Keratinocyte (primary cell): Measurements from ENCODE around the gene HDAC7.

Experiments used
- EZH2 ChIP-seq: IDR thresholded peaks from one replicate; pipeline ENCODE4 v1.6.1; 2012; ENCODE audit warnings: inconsistent platforms, mild to moderate bottlenecking, low read length, moderate library complexity
- TF ChIP-seq, protein P1 (sequence below), 3 experiments: IDR thresholded peaks in 1 of 3; conservative IDR thresholded peaks in 1 of 3; optimal IDR thresholded peaks in 1 of 3; 2 replicates in 2 of 3; 3 replicates in 1 of 3; pipeline versions ENCODE3 to v1.5.1; 2011; ENCODE audit warnings: low read length in 3 of 3, mild to moderate bottlenecking in 3 of 3, moderate library complexity in 2 of 3, control low read depth in 1 of 3, inconsistent platforms in 1 of 3; ENCODE audit not compliant: insufficient read depth in 2 of 3; ENCODE audit errors: extremely low read depth in 1 of 3

DNA sequence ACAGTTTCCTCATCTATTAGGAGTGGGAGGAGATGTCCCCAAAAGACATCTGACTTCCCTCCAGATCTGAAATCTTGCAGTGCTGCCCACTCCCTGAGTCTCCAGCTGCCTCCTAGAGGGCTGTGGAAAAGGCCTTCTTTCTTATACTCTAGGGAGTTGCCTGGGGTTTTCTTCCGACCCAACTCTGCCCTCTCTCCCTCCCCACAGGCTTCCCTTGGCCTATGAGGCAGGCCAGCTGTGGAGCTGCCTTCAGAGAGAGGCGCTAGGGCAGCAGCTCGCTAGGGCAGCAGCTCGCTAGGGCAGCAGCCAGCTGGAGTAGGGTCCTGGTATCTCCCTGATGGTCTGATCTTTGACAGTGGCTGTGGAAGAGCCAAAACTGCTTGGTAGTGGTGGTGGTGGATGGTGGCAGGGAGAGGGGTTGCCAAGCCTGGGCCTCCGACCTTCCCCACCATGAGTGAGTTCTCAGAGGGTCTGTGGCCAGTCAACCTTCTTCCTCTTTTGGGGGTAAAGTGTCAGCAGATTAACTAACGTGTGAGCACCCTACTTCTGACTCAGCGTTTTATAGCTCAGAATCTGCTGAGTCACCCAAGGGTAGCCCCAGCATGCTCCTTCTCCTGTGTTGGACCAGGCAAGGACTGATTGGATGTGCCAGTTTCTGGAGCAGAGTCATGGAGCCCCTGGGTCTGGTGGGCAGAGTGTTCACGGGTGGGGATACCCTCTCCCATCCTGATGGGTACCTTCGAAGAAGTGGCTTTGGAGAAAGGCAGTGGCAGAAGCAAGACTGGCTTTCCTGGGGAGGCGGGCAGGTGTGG lies 44.4 kb downstream of the HDAC7 start:
- TF ChIP-seq, protein P1, sequence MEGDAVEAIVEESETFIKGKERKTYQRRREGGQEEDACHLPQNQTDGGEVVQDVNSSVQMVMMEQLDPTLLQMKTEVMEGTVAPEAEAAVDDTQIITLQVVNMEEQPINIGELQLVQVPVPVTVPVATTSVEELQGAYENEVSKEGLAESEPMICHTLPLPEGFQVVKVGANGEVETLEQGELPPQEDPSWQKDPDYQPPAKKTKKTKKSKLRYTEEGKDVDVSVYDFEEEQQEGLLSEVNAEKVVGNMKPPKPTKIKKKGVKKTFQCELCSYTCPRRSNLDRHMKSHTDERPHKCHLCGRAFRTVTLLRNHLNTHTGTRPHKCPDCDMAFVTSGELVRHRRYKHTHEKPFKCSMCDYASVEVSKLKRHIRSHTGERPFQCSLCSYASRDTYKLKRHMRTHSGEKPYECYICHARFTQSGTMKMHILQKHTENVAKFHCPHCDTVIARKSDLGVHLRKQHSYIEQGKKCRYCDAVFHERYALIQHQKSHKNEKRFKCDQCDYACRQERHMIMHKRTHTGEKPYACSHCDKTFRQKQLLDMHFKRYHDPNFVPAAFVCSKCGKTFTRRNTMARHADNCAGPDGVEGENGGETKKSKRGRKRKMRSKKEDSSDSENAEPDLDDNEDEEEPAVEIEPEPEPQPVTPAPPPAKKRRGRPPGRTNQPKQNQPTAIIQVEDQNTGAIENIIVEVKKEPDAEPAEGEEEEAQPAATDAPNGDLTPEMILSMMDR (optimal IDR thresholded peaks at IDR 0.05 in 1 of 3, IDR thresholded peaks at IDR 0.05 in 1 of 3, conservative IDR thresholded peaks at IDR 0.05 in 1 of 3; ENCODE audit: extremely low read depth in 1 of 3, insufficient read depth in 2 of 3, low read length in 3 of 3) = no peak
- no peak for TF ChIP-seq EZH2
